Measurements from ENCODE around the gene ITGA8. TPM values are rescaled to one million over a fixed set of nuclear protein-coding genes. Genes with fewer than 3 reads are reported as not detected.
"Not testable (repeated sequence)": the region's sequence is repeated elsewhere in the genome, so short reads cannot be mapped to it uniquely, and the experiment has no call there.

The ITGA8 gene
- total RNA-seq, 1 donor from 2014 or later, result not detected

DNA sequence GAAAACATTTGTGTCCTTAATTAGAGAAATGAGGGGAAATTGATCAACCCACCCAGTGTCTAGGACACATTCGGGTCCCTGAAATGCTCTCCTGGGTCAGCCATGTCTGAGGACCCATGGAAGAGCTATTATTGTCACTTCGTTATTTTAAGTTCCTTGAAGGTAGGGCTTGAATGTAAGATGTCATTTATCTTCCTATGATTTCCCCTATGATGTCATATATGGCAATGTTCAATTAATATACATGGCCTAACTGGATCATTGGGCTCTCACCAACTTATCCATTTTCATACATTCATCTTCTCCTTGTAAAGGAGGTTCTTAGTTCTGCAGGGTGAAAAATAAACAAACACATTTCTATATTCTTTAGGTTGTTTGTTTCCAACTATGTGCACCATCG is 235.6 kb downstream of the ITGA8 start:
- intact Hi-C loops (cut with micrococcal nuclease), result no loop called here
- DNase-seq (ENCODE audit: low spot score), result no peak
- Mint-ChIP-seq H3K27me3 (ENCODE audit: insufficient read depth) (peaks cover 9% of the 10 kb centered on the region), H3K4me1 (ENCODE audit: low read depth) (no peaks in the 10 kb centered on the region), H3K9me3 (no peaks in the 10 kb centered on the region), H3K36me3 (ENCODE audit: low read depth) (no peaks in the 10 kb centered on the region), H3K27ac (no peak overlapping the region), H3K4me3 (no peak overlapping the region)

DNA sequence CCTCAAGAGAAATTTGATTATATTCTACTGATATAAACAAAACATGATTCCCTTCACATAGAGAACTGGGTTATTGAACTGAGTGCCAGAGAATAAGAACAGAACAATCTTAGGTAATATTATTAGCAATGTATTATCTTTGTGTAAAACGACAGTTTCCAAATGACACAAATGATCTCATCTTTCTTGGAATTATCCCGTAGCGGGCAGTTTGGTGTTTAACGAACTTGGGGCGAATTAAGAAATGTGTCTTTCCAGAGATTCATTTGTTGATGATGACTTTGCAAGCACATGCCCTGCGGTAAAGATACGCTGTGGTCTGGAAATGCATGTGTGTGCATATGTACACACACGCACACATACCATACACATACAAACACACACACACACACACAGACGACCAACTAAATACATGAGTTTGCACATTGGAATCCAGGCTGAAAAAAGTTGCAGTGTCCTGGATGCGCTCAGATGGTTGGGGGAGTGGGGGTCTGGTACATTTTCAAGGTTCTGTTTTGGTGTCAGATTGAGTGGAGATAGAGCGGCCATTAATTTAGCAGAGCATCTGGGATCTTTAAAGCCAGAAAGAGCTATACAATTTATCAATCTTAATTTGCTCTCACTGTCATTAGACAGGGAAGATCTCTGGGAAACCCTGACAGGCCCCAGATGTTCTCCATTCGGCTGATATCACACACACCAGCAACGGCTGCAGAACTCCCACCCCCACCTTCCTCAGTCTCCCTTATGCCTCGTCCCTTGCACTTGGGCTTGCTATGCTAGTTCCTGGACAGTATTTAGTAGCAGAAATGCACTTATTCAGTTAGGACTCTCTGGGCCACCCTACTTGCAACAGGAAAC is 236.3 kb downstream of the ITGA8 start:
- Mint-ChIP-seq H3K4me3 (no peak overlapping the region), H3K9me3 (no peaks in the 10 kb centered on the region), H3K36me3 (ENCODE audit: low read depth) (no peaks in the 10 kb centered on the region), H3K27ac (no peak overlapping the region), H3K27me3 (ENCODE audit: insufficient read depth) (peaks cover 9% of the 10 kb centered on the region), H3K4me1 (ENCODE audit: low read depth) (no peaks in the 10 kb centered on the region)
- intact Hi-C loops (cut with micrococcal nuclease), result no loop called here
- no peak for DNase-seq (ENCODE audit: low spot score)

DNA sequence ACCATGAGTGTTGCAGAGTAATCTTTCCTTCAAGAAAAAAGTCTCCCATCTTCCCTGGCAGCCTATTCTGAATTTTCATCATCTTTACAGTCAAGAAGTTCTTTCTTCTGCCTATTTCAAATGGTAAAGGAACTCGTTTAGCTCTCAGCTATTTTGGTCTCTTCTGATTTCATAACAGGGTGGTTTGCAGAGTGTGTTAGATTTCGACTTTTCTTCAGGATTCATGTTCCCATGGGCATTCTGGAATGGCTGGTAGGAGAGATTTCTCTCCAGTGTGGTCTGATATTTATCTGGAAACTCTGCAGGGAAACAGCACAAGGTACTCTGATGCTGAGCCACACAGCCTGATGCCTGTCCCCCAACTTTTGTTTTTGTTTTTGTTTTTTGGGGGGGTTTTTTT is 237.6 kb downstream of the ITGA8 start:
- no peak overlapping the region for H3K4me3 Mint-ChIP-seq
- H3K36me3 Mint-ChIP-seq (ENCODE audit: low read depth), result no peaks in the 10 kb centered on the region
- DNase-seq (ENCODE audit: low spot score), result no peak
- H3K27me3 Mint-ChIP-seq (ENCODE audit: insufficient read depth), result peaks cover 11% of the 10 kb centered on the region
- H3K27ac Mint-ChIP-seq, result no peak overlapping the region
- intact Hi-C loops (cut with micrococcal nuclease), result no loop called here
- no peaks in the 10 kb centered on the region for H3K4me1 Mint-ChIP-seq (ENCODE audit: low read depth)
- no peaks in the 10 kb centered on the region for H3K9me3 Mint-ChIP-seq

DNA sequence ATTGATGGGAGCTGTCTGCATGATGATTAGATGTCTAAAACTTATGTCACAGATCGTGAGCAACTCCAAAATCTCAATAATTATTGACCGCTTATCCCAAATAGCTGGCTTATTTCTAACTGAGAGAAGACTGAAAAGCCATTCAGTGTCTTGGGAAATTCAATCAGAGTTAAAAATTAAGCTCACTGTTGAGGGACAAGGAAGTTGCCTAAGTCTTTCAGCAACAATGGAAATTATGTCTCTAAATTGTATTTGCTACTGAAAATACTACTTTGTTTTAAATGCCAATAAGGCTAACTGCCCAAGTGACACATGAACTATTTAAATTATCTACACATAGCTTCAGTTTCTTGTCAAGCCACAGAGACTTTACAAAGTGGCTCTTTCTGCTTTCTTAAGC is 240.8 kb downstream of the ITGA8 start:
- H3K27me3 Mint-ChIP-seq (ENCODE audit: insufficient read depth), result peaks cover 8% of the 10 kb centered on the region
- intact Hi-C loops (cut with micrococcal nuclease), result no loop called here

DNA sequence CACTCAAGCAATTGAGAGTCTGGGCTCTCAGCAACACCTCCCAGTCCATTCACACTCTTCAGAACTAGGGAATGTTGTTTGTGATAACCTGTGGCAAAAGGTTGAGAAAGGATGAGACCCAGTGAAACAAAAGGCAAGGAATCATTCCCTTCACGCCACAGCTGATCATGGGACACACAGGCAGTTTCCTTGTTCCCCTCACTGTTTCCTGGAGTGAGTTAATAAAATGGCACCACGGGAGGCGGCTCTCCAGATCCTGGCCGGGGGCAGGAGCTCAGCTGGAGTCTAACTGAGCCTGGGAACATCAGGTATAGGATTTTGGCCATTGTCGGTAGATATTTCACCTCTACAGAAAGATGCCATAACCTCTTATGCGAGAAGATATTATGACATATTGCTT is 241.3 kb downstream of the ITGA8 start:
- no peak overlapping the region for H3K4me3 Mint-ChIP-seq
- intact Hi-C loops (cut with micrococcal nuclease), result no loop called here
- H3K27ac Mint-ChIP-seq, result no peak overlapping the region
- DNase-seq (ENCODE audit: low spot score), result no peak
- peaks cover 8% of the 10 kb centered on the region for H3K27me3 Mint-ChIP-seq (ENCODE audit: insufficient read depth)
- H3K4me1 Mint-ChIP-seq (ENCODE audit: low read depth), result no peaks in the 10 kb centered on the region
- H3K36me3 Mint-ChIP-seq (ENCODE audit: low read depth), result no peaks in the 10 kb centered on the region
- no peaks in the 10 kb centered on the region for H3K9me3 Mint-ChIP-seq

More for the DNA sequence above, 240.8 kb downstream of the ITGA8 start:
- Mint-ChIP-seq H3K36me3 (ENCODE audit: low read depth) (no peaks in the 10 kb centered on the region), H3K27ac (no peak overlapping the region), H3K4me1 (ENCODE audit: low read depth) (no peaks in the 10 kb centered on the region), H3K9me3 (no peaks in the 10 kb centered on the region), H3K4me3 (no peak overlapping the region)
- no peak for DNase-seq (ENCODE audit: low spot score)

DNA sequence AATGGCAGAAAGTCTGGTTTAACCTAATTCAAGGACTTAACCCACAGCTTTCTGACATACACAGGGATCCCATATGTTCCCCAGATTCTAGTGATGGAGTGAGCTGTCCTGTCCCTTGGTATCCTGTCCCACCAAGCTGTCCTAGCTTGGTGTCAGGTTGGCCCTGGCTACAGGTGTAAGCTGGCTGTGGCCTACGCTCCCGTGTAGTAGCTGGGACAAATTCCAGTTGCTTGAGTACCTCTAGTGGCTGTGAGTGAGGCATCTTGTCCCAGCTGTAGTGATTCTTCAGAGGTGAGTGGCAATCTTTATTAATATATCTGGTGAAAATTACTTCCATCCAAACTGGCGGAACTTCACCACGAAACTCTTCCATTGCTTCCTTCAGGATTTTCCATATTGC is 243.4 kb downstream of the ITGA8 start:
- H3K36me3 Mint-ChIP-seq (ENCODE audit: low read depth), result no peaks in the 10 kb centered on the region
- peaks cover 8% of the 10 kb centered on the region for H3K27me3 Mint-ChIP-seq (ENCODE audit: insufficient read depth)
- no peak overlapping the region for H3K27ac Mint-ChIP-seq
- no peaks in the 10 kb centered on the region for H3K9me3 Mint-ChIP-seq
- DNase-seq (ENCODE audit: low spot score), result no peak
- no peaks in the 10 kb centered on the region for H3K4me1 Mint-ChIP-seq (ENCODE audit: low read depth)
- no peak overlapping the region for H3K4me3 Mint-ChIP-seq
- intact Hi-C loops (cut with micrococcal nuclease), result no loop called here

DNA sequence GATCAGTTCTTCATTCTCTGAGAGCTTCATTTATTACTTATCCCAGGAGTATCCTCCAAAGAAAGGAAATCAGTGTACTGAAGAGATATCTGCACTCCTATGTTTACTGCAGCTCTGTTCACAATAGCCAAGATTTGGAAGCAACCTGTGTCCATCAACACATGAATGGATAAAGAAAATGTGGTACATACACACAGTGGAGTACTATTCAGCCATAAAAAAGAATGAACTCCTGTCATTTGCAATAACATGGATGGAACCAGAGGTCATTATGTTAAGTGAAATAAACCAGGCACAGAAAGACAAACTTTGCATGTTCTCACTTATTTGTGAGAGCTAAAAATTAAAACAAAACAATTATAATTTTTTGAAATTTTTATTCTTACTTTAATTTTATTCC is 244.3 kb downstream of the ITGA8 start:
- intact Hi-C loops (cut with micrococcal nuclease); H3K27ac Mint-ChIP-seq; H3K36me3 Mint-ChIP-seq (ENCODE audit: low read depth); H3K9me3 Mint-ChIP-seq; H3K4me1 Mint-ChIP-seq (ENCODE audit: low read depth); H3K27me3 Mint-ChIP-seq (ENCODE audit: insufficient read depth); H3K4me3 Mint-ChIP-seq; DNase-seq (ENCODE audit: low spot score): not testable (repeated sequence)

DNA sequence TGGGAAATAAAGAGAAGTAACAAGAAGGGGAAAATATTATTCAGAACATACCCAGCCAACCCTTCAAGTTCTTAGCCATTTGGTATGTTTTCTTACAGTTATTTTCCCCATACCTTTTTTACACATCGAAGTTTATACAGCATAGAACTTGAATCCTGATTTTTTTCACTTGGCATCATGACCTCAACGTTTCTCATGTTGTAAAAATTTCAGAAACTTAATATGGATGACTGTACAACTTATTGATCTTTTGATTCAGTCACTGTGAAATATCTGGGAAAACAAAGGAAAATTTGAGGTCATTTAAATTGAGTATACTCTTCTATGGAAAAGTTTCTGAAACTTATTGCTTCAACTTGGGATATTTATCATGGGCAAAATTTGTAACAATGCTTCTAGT is 245.1 kb downstream of the ITGA8 start:
- H3K9me3 Mint-ChIP-seq, result no peaks in the 10 kb centered on the region
- H3K36me3 Mint-ChIP-seq (ENCODE audit: low read depth), result no peaks in the 10 kb centered on the region
- peaks cover 8% of the 10 kb centered on the region for H3K27me3 Mint-ChIP-seq (ENCODE audit: insufficient read depth)
- DNase-seq (ENCODE audit: low spot score), result no peak
- no peak overlapping the region for H3K27ac Mint-ChIP-seq
- intact Hi-C loops (cut with micrococcal nuclease), result no loop called here
- H3K4me3 Mint-ChIP-seq, result no peak overlapping the region
- H3K4me1 Mint-ChIP-seq (ENCODE audit: low read depth), result no peaks in the 10 kb centered on the region

DNA sequence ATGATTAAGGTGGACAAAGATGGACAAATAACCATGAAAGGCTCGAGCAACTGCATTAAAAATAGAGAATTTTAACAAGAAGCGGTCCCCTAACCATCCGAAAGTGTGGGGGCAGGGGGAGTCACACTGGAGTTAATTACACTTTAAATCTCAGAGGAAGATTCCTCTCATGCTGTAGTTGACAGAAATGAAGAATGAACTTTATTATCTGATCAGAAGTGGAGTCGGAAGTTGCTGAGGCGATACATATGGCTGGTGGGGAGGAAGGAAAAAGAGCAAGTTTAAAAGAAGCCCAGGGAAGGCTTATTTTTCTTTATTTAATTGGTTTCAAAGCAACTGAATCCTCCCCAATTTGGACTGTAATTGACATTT is 246.3 kb downstream of the ITGA8 start:
- no peaks in the 10 kb centered on the region for H3K36me3 Mint-ChIP-seq (ENCODE audit: low read depth)
- intact Hi-C loops (cut with micrococcal nuclease), result no loop called here
- peaks cover 6% of the 10 kb centered on the region for H3K27me3 Mint-ChIP-seq (ENCODE audit: insufficient read depth)
- no peak overlapping the region for H3K27ac Mint-ChIP-seq
- no peak overlapping the region for H3K4me3 Mint-ChIP-seq
- DNase-seq (ENCODE audit: low spot score), result no peak
- H3K4me1 Mint-ChIP-seq (ENCODE audit: low read depth), result no peaks in the 10 kb centered on the region
- H3K9me3 Mint-ChIP-seq, result no peaks in the 10 kb centered on the region

DNA sequence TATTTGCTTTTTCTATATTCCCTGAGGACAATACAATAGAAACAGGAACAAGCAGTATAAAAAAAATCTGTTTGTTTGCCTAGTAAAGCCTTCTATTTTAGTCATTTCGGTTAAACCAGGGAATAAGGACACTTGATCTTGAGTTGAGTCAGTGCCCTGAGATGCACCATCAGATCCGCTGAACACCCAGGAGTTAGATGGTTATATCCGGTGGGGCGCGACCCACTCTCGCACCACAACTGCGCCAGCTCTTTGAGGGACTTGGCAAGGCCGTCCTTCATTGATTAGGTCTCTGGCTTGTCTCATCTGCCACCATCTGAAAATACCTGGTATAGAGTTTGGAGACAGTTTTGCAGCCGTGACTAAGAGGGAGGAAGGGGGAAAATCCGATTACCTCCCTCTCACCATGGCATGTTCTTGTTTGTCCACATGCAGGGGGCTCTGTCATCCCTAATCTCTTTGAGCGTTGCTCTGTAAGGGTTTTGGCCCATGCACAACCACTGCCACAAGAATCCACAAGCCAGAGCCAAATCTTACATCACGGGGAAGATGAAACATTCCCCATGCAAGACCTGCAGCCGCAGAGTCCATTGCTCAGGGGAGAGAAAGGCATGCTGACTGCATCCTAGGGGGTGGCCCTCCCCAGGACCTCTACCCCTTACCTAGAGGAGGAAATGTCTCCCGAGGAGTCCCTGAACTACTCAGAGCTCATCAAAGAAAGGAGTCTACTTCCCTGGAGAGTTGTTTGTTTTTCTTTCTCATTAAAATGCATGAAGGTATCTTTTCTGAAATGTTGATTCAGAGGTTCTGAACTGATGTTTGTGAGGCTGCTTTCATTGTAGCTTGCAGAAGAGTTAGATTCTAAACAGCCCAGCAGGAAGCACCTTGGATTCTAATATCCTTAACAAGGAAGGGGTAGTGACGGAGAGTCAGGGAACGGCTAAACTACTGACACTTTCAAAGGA is 247.0 kb downstream of the ITGA8 start:
- H3K27me3 Mint-ChIP-seq (ENCODE audit: insufficient read depth), result peaks cover 6% of the 10 kb centered on the region
- intact Hi-C loops (cut with micrococcal nuclease), result no loop called here
- H3K27ac Mint-ChIP-seq, result no peak overlapping the region
- DNase-seq (ENCODE audit: low spot score), result no peak
- no peaks in the 10 kb centered on the region for H3K36me3 Mint-ChIP-seq (ENCODE audit: low read depth)
- H3K9me3 Mint-ChIP-seq, result no peaks in the 10 kb centered on the region
- no peak overlapping the region for H3K4me3 Mint-ChIP-seq
- no peaks in the 10 kb centered on the region for H3K4me1 Mint-ChIP-seq (ENCODE audit: low read depth)

DNA sequence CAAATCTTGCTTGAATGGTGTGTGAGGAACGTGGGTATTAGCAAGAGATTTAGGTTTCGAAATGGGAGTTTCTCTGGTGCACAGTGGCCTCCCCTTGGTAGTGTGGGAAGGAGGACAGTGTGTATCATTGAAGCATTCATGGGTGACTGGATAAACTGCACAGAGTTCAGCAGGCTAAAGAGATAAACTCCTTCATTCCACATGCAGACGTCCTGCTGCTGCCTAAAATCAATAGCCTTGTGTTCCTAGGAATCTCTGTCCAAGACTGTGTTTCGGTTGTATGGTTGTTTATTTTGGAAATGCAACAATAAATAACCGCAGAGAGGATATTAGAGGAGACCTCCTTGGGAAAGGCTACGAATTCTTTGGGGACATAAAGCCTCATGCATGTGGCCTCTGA is 247.7 kb downstream of the ITGA8 start:
- Mint-ChIP-seq H3K36me3 (ENCODE audit: low read depth) (no peaks in the 10 kb centered on the region), H3K27ac (no peak overlapping the region), H3K4me3 (no peak overlapping the region), H3K9me3 (no peaks in the 10 kb centered on the region), H3K4me1 (ENCODE audit: low read depth) (no peaks in the 10 kb centered on the region), H3K27me3 (ENCODE audit: insufficient read depth) (peaks cover 4% of the 10 kb centered on the region)
- intact Hi-C loops (cut with micrococcal nuclease), result no loop called here
- no peak for DNase-seq (ENCODE audit: low spot score)

DNA sequence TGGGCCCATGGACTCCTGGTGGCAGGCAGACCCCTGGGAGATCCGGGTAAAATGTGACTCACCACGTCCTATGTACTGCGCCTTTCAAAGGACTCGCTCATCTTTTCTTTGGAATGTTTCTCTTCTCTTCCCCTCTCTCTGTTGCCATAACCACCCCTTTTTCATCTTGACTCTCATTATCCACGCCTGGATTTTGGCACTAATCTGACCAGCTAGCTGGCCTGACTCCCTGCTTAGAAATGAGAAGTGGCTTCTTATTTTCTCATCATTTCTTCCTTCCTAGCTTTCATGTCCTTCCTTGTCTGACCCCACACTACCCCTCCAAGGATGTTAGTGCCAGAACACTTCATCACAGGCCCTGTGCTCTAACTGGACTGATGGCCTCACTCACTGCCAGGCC is 250.6 kb downstream of the ITGA8 start:
- DNase-seq (ENCODE audit: low spot score), result no peak
- no peaks in the 10 kb centered on the region for H3K9me3 Mint-ChIP-seq
- intact Hi-C loops (cut with micrococcal nuclease), result no loop called here
- no peak overlapping the region for H3K4me3 Mint-ChIP-seq
- no peak overlapping the region for H3K27ac Mint-ChIP-seq
- H3K4me1 Mint-ChIP-seq (ENCODE audit: low read depth), result no peaks in the 10 kb centered on the region
- no peaks in the 10 kb centered on the region for H3K36me3 Mint-ChIP-seq (ENCODE audit: low read depth)
- H3K27me3 Mint-ChIP-seq (ENCODE audit: insufficient read depth), result peaks cover 6% of the 10 kb centered on the region

DNA sequence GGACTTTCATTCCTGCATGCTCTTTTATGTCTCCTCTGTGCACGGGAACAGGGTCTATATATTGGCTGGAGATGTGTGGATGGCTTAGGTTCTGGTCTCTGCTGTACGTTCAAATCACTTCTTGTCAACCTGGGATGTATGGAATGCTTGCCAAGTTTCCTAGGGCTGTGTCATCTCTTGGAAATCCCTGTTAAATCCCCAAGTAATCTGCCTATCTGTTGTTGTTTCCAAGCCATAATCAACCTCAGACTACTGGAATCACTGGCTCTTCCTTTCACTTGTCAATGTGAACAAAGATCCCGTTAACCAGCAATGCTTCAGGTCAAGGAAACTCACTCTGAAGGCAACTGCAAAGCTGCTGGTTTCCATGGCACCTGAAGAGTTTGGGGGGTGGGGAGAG is 255.3 kb downstream of the ITGA8 start:
- Mint-ChIP-seq H3K27ac (no peak overlapping the region), H3K27me3 (ENCODE audit: insufficient read depth) (peaks cover 2% of the 10 kb centered on the region), H3K4me3 (no peak overlapping the region), H3K36me3 (ENCODE audit: low read depth) (no peaks in the 10 kb centered on the region), H3K4me1 (ENCODE audit: low read depth) (no peaks in the 10 kb centered on the region), H3K9me3 (no peaks in the 10 kb centered on the region)
- intact Hi-C loops (cut with micrococcal nuclease), result no loop called here
- no peak for DNase-seq (ENCODE audit: low spot score)
